ENCODE data around the gene SORT1. TPM values are rescaled to one million over a fixed set of nuclear protein-coding genes. Genes with fewer than 3 reads are reported as not detected.

The SORT1 gene
- total and polyA plus RNA-seq, 2 of the 4 experiments (the other 2 are of a cell fraction): 15.8 to 16.7 TPM

- intact Hi-C loops (cut with micrococcal nuclease): loop anchor here (5.0 kb wide), 1 partner anchor 38 kb away; no protein-coding TSS in a partner anchor
- dilution Hi-C loops (cut with HindIII; ENCODE audit: low sequenced_read_pairs, unreplicated experiment): no loop called here
- in situ Hi-C loops (cut with MboI; ENCODE audit: low sequenced_read_pairs): no loop called here
These were observed 47.1 kb downstream of the SORT1 start for GRCh38 chr1:109350655-109351054.

More at GRCh38 chr1:109350655-109351054, 47.1 kb downstream of the SORT1 start:
- Histone ChIP-seq H2AFZ (replicated peaks; ENCODE audit: low read length, poor library complexity) (no peak overlapping the region), H3K79me1 (ENCODE audit: low read depth in 1 of 2, low read length in 2 of 2) (peaks cover 0 to 10% of the 10 kb centered on the region in 2 experiments; a peak in 1 of 4 replicates), H4K91ac (ENCODE audit: insufficient read depth, low read depth, low read length) (no peak overlapping the region), H3K9ac (ENCODE audit: low read depth, low read length) (no peak overlapping the region), H3K4me1 (ENCODE audit: control insufficient read depth, insufficient read depth, low read length) (no peaks in the 10 kb centered on the region), H2BK20ac (ENCODE audit: low read depth, low read length) (no peak overlapping the region), H3K56ac (ENCODE audit: extremely low read depth, insufficient read depth, low read length) (no peak overlapping the region), H3K9me1 (ENCODE audit: insufficient read depth, low read length) (peaks cover 2% of the 10 kb centered on the region; the same call in 1 of the 2 replicates), H3K18ac (ENCODE audit: low read depth, low read length) (no peak overlapping the region), H3K27ac (ENCODE audit: insufficient read depth, low read length) (no peak overlapping the region), H4K5ac (ENCODE audit: low read depth, low read length) (no peak overlapping the region), H3K9me3 (ENCODE audit: control insufficient read depth, insufficient read depth, low read length) (no peaks in the 10 kb centered on the region), H2BK5ac (ENCODE audit: low read depth, low read length, poor library complexity, severe bottlenecking) (no peak overlapping the region), H3K4me2 (ENCODE audit: low read depth, low read length) (no peak overlapping the region), H3K36me3 (ENCODE audit: control insufficient read depth, insufficient read depth, low read length) (peaks cover 21% of the 10 kb centered on the region), H2AK9ac (replicated peaks; ENCODE audit: low read depth, low read length, poor library complexity) (no peak overlapping the region), H4K8ac (ENCODE audit: low read depth in 2 of 2, low read length in 2 of 2) (no peak overlapping the region), H3K27me3 (ENCODE audit: control insufficient read depth, insufficient read depth, low read length) (no peaks in the 10 kb centered on the region), H3K14ac (replicated peaks; ENCODE audit: low read depth, low read length) (no peak overlapping the region), H2AK5ac (ENCODE audit: low read depth, low read length) (no peak overlapping the region), H4K20me1 (ENCODE audit: insufficient read depth, low read length) (no peaks in the 10 kb centered on the region), H3K23ac (ENCODE audit: low read depth, low read length) (no peak overlapping the region), H2BK15ac (ENCODE audit: low read depth, low read length) (no peak overlapping the region), H2BK120ac (ENCODE audit: low read depth, low read length) (no peak overlapping the region), H3K4me3 (ENCODE audit: insufficient read depth, low read depth, low read length) (no peak overlapping the region), H3K4ac (ENCODE audit: low read depth, low read length) (no peak overlapping the region)
- no CpG with 5 or more reads among the region's 1 CpG for WGBS, 2 experiments (ENCODE audit: extremely low coverage in 2 of 2, insufficient read length in 1 of 2)
- TF ChIP-seq RAD21 (IDR thresholded peaks at IDR 0.05; ENCODE audit: low read length): no peak
- no peak for TF ChIP-seq USF2 (IDR thresholded peaks at IDR 0.05; ENCODE audit: low read depth, low read length)
- no peak for TF ChIP-seq RFX5 (IDR thresholded peaks at IDR 0.05; ENCODE audit: low read depth, low read length)
- no peak for TF ChIP-seq CHD1 (IDR thresholded peaks at IDR 0.05; ENCODE audit: low read depth, low read length)
- no peak for TF ChIP-seq CEBPB (IDR thresholded peaks at IDR 0.05; ENCODE audit: low read depth, low read length)
- TF ChIP-seq RCOR1 (IDR thresholded peaks at IDR 0.05; ENCODE audit: insufficient replicate concordance, low read length): no peak
- no peak for TF ChIP-seq NFE2L2 (IDR thresholded peaks at IDR 0.05; ENCODE audit: low read depth, low read length)
- TF ChIP-seq CTCF (conservative IDR thresholded peaks at IDR 0.05; ENCODE audit: low read depth, low read length): no peak
- TF ChIP-seq MAFK (IDR thresholded peaks at IDR 0.05; ENCODE audit: low read depth, low read length): no peak
- no peak for TF ChIP-seq SMC3 (IDR thresholded peaks at IDR 0.05; ENCODE audit: low read depth, low read length)
- no peak for TF ChIP-seq POLR2A (IDR thresholded peaks at IDR 0.05; ENCODE audit: low read depth, low read length)
- no peak for TF ChIP-seq MXI1 (IDR thresholded peaks at IDR 0.05; ENCODE audit: borderline replicate concordance, low read depth, low read length)
- no peak for TF ChIP-seq MAZ (IDR thresholded peaks at IDR 0.05; ENCODE audit: borderline replicate concordance, low read depth, low read length)
- ATAC-seq (ENCODE audit: low read depth) (no peak), DNase-seq (no peak)
- BruUV-seq (replicated peaks): no TSS peak
- CTCF ChIA-PET: no interaction called here
- POLR2A ChIA-PET (ENCODE audit: unreplicated experiment): no interaction called here
